Transverse colon (tissue), 4 donors: Measurements from ENCODE around the gene LEKR1.

Experiments
- CTCF ChIP-seq, 5 experiments: fragments of 200-600 bp in 3 of 5; fragments of 450-650 bp in 2 of 5; sonication (generic) in 3 of 5; IDR thresholded peaks; 1 replicate in 2 of 5; 2 replicates in 3 of 5; pipeline ENCODE4 v1.5.1; 2016 to 2017; ENCODE audit warnings: antibody characterized with exemption in 5 of 5, inconsistent platforms in 3 of 5, mild to moderate bottlenecking in 2 of 5, moderate library complexity in 1 of 5
- EP300 ChIP-seq: sonication (generic); formaldehyde crosslinking; IDR thresholded peaks from one replicate; pipeline ENCODE4 v1.6.1; 2017; ENCODE audit warnings: antibody characterized with exemption, low read depth
- POLR2A ChIP-seq: fragments of 450-650 bp; IDR thresholded peaks from one replicate; pipeline ENCODE4 v1.6.1; 2016; ENCODE audit warnings: antibody characterized with exemption, mild to moderate bottlenecking, moderate library complexity
- POLR2AphosphoS5 ChIP-seq, 3 donors: sonication (generic); formaldehyde crosslinking; IDR thresholded peaks; one replicate each; pipeline ENCODE4 v1.6.1; 2016; ENCODE audit warnings: antibody characterized with exemption in 3 of 3

- TF ChIP-seq CTCF (IDR thresholded peaks at IDR 0.05) (no peak), POLR2A (no peak), POLR2AphosphoS5 (IDR thresholded peaks at IDR 0.05) (no peak), EP300 (no peak)
These were observed 41.8 kb downstream of the LEKR1 start for GRCh38 chr3:156867920-156868319.
